Vagina (tissue), 2 donors: Measurements from ENCODE around the gene PXDN. TPM values are rescaled to one million over a fixed set of nuclear protein-coding genes. Genes with fewer than 3 reads are reported as not detected.
A peak's percentile ranks its signal among the peaks of the same experiment; 100 is the strongest.

Experiments used
- DNase-seq, 2 donors: peaks; one replicate each; pipeline ENCODE4 v3.0.0-alpha.2; 2017; ENCODE audit errors: extremely low spot score in 2 of 2
- H3K27ac ChIP-seq: fragments of 200-600 bp; sonication (generic); one replicate; pipeline ENCODE4 v1.5.1; 2019
- H3K27me3 ChIP-seq: fragments of 200-600 bp; sonication (generic); one replicate; pipeline ENCODE4 v1.5.1; 2019
- H3K36me3 ChIP-seq, 2 donors: fragments of 200-600 bp; sonication (generic); one replicate each; pipeline ENCODE4 v1.5.1; 2017 to 2019
- H3K4me1 ChIP-seq: fragments of 200-600 bp; sonication (generic); one replicate; pipeline ENCODE4 v1.5.1; 2019
- H3K4me3 ChIP-seq, 2 donors: fragments of 200-600 bp; sonication (generic); 1 replicate in 1 of 2; 2 replicates in 1 of 2; pipeline ENCODE4 v1.5.1; 2016 to 2019
- H3K9me3 ChIP-seq: fragments of 200-600 bp; sonication (generic); one replicate; pipeline ENCODE4 v1.5.1; 2019
- POLR2A ChIP-seq, 2 donors: fragments of 450-650 bp; IDR thresholded peaks; one replicate each; pipeline ENCODE4 v1.6.1; 2017; ENCODE audit warnings: antibody characterized with exemption in 2 of 2, mild to moderate bottlenecking in 2 of 2, moderate library complexity in 2 of 2
- POLR2AphosphoS5 ChIP-seq, 2 donors: sonication (generic); formaldehyde crosslinking; IDR thresholded peaks; one replicate each; pipeline ENCODE4 v1.9.0; 2017; ENCODE audit warnings: antibody characterized with exemption in 2 of 2, mild to moderate bottlenecking in 2 of 2, low read depth in 1 of 2; ENCODE audit not compliant: insufficient read depth in 1 of 2
- intact Hi-C: fragments of 100-400 bp; cut with DNase I; formaldehyde crosslinking; loops from one replicate; pipeline ENCODE4 v1.15.1; 2023
- total RNA-seq: library from RNA; depleted of rRNA; stranded (reverse); fragments of >200 nt; gene quantifications from one replicate; pipeline ENCODE4 v1.2.3, GENCODE V29; 2016
- TF ChIP-seq, protein P1 (sequence below), 3 experiments: fragments of 450-650 bp in 2 of 3; fragments of 200-600 bp in 1 of 3; sonication (generic) in 1 of 3; IDR thresholded peaks; one replicate each; pipeline ENCODE4 v1.5.1; 2017 to 2019; ENCODE audit warnings: antibody characterized with exemption in 3 of 3, mild to moderate bottlenecking in 2 of 3, moderate library complexity in 2 of 3

The PXDN gene
- total RNA-seq, 1 donor from 2014 or later: 33.6 TPM

DNA sequence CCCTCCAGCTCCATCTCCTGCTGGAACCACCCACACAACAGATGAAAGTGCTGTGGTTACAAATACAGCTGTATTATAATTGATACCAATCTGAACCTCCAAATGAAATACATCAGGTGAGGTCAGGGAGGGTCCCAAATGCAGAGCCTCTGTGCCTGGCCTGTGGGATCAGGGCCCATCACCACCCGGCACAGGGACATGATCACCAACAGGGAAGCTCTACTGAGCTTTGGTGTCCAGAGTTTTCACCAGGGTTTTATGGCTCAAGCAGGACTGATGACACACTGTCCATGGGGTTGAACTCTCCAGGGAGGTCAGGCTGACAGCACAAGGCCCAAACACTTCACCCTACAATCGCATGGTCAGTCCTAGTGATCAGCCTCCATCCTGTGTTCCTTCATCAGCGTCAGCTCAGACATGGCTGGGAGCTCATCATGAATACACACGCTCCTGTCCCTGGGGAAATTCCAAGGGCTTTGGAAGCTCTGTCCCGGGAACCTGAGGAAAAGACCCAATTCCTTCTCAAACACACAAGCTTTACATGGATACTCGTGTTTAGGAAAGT is 3.9 kb upstream of the PXDN start:
- intact Hi-C loops: loop anchor here (5.0 kb wide), 1 partner anchor 156 kb away; no protein-coding TSS in a partner anchor
- Histone ChIP-seq H3K27ac (no peak overlapping the region), H3K9me3 (no peaks in the 10 kb centered on the region), H3K4me3 (no peak overlapping the region), H3K4me1 (peaks cover 10% of the 10 kb centered on the region), H3K36me3 (no peaks in the 10 kb centered on the region), H3K27me3 (no peaks in the 10 kb centered on the region)
- TF ChIP-seq POLR2A (IDR thresholded peaks at IDR 0.05): no peak
- TF ChIP-seq POLR2AphosphoS5 (IDR thresholded peaks at IDR 0.05; ENCODE audit: insufficient read depth in 1 of 2, low read depth in 1 of 2): no peak
- TF ChIP-seq, protein P1, sequence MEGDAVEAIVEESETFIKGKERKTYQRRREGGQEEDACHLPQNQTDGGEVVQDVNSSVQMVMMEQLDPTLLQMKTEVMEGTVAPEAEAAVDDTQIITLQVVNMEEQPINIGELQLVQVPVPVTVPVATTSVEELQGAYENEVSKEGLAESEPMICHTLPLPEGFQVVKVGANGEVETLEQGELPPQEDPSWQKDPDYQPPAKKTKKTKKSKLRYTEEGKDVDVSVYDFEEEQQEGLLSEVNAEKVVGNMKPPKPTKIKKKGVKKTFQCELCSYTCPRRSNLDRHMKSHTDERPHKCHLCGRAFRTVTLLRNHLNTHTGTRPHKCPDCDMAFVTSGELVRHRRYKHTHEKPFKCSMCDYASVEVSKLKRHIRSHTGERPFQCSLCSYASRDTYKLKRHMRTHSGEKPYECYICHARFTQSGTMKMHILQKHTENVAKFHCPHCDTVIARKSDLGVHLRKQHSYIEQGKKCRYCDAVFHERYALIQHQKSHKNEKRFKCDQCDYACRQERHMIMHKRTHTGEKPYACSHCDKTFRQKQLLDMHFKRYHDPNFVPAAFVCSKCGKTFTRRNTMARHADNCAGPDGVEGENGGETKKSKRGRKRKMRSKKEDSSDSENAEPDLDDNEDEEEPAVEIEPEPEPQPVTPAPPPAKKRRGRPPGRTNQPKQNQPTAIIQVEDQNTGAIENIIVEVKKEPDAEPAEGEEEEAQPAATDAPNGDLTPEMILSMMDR (IDR thresholded peaks at IDR 0.05): no peak
- no peak for DNase-seq

DNA sequence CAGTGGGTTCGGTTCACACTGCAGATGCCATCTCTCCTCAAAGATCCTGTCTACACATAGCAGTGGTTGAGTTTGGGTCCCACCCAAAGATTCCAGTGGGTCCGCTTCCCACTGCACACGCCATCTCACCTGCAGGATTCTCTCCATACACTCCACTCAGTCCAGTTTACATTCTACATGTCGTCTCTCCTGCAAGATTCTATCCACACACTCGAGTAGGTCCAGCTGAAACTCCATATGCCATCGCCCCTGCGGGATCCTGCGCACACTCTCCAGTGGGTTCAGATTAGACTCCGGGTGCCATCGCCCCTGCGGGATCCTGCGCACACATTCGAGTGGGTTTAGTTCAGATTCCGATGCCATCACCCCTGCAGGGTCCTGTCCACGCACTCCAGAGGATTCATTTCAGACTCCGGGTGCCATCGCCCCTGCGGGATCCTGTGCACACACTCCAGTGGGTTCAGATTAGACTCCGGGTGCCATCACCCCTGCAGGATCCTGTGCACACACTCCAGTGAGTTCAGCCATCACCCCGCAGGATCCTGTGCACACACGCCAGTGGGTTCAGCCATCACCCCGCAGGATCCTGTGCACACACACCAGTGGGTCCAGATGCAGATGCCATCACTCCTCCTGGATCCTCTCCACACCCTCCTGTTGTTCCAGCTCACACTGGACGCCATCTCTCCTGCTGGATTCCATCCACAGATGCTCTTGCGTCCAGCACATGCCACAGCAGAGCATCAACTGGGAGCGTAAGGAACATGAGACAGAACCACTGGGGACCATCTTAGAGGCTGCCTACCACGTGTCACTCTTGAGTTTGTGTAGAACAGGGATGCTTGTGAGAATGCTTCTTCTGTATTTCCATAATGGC is 3.0 kb upstream of the PXDN start:
- H3K4me1 ChIP-seq: peaks cover 10% of the 10 kb centered on the region
- H3K9me3 ChIP-seq: no peaks in the 10 kb centered on the region
- DNase-seq: no peak
- no peak for TF ChIP-seq POLR2AphosphoS5 (IDR thresholded peaks at IDR 0.05; ENCODE audit: insufficient read depth in 1 of 2, low read depth in 1 of 2)
- TF ChIP-seq POLR2A (IDR thresholded peaks at IDR 0.05): no peak
- TF ChIP-seq, protein P1 (IDR thresholded peaks at IDR 0.05): no peak
- no peak overlapping the region for H3K27ac ChIP-seq
- no peaks in the 10 kb centered on the region for H3K36me3 ChIP-seq
- H3K27me3 ChIP-seq: no peaks in the 10 kb centered on the region
- intact Hi-C loops: loop anchor here (5.0 kb wide), 1 partner anchor 155 kb away; no protein-coding TSS in a partner anchor
- H3K4me3 ChIP-seq: no peak overlapping the region

DNA sequence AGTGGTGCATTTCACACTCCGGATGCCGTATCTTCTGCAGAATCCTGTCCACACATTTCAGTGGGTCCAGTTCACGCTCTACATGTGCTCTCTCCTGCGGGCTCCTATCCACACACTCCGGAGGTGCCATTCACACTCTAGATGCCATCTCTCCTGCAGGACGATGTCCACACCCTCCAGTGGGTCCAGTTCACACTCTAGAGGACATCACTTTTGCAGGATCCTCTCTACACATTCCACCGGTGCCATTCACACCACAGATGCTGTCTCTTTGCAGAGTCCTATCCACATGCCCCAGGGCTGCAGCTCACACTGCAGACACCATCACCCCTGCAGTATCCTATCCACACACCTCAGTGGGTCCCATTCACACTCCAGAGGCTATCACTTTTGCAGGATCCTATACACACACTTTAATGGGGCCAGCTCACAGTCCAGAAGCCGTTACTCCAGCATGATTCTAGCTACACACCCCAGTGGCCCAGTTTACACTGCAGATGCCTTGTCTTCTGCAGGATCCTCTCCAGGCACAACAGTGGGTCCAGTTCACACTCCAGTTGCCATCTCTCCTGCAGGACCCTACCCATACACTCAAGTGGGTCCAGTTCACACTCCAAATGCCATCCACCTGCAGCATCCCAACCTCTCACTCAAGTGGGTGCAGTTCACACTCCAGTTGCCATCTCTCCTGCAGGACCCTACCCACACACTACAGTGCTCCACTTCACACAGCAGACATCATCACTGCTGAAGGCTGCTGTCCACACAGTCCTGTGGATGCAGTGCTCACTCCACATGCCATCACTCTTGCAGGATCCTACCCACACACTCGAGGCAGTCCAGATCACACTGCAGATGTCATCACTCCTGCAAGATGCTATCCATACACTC is 2.1 kb upstream of the PXDN start:
- DNase-seq: no peak
- no peaks in the 10 kb centered on the region for H3K27me3 ChIP-seq
- H3K9me3 ChIP-seq: no peaks in the 10 kb centered on the region
- intact Hi-C loops: loop anchor here (5.0 kb wide), 1 partner anchor 154 kb away; no protein-coding TSS in a partner anchor
- no peak overlapping the region for H3K4me3 ChIP-seq
- TF ChIP-seq POLR2AphosphoS5 (IDR thresholded peaks at IDR 0.05; ENCODE audit: insufficient read depth in 1 of 2, low read depth in 1 of 2): no peak
- TF ChIP-seq, protein P1 (IDR thresholded peaks at IDR 0.05): no peak
- no peak for TF ChIP-seq POLR2A (IDR thresholded peaks at IDR 0.05)
- no peaks in the 10 kb centered on the region for H3K36me3 ChIP-seq
- no peak overlapping the region for H3K27ac ChIP-seq
- H3K4me1 ChIP-seq: peaks cover 11% of the 10 kb centered on the region

DNA sequence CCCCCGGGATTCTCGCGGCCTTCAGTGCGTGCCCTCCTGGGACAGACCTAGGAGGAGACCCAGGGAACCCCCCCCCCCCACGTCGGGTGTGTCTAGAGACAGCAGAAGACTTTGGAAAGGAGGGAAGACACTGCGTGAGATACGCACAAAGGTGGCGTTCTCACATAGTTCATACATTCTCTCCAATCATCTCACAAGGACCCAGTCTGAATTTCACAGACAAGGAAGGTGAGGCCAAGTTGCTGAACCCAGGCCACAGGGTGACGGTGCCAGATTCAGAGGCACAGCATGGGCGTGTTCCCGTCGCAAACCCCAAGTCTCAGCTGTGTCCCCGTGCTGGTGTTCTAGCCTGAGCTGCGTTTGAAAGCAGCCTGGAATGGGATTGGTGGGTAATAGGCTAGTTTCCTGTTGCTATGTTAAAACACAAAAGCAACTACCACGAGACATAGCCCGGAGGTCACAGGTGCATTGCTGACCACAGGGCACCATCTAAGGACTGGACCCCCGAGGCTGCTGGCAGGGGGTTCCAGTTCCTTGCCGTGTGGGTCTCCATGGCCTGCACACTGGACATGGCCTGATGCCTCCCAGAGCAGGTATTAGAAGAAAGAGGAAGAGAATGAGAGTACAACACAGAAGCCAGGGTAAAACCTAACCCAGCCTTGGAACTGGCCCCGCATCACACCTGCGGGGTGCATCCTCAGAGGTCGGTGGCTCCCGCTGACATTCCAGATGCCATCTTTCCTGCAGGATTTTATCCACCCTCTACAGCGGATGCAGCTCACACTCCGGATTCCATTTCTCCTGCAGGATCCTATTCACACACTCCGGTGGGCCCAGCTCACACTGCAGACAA is 1.1 kb upstream of the PXDN start:
- intact Hi-C loops: loop anchor here (5.0 kb wide), 1 partner anchor 153 kb away; no protein-coding TSS in a partner anchor
- H3K27ac ChIP-seq: peak overlapping the region; percentile 90

More for the DNA sequence above, 1.1 kb upstream of the PXDN start:
- Histone ChIP-seq H3K4me3 (peak overlapping the region; percentile 72 to 88), H3K27me3 (no peaks in the 10 kb centered on the region), H3K4me1 (peaks cover 21% of the 10 kb centered on the region), H3K9me3 (no peaks in the 10 kb centered on the region), H3K36me3 (no peaks in the 10 kb centered on the region)
- TF ChIP-seq, protein P1 (IDR thresholded peaks at IDR 0.05): no peak
- no peak for TF ChIP-seq POLR2AphosphoS5 (IDR thresholded peaks at IDR 0.05; ENCODE audit: insufficient read depth in 1 of 2, low read depth in 1 of 2)
- no peak for TF ChIP-seq POLR2A (IDR thresholded peaks at IDR 0.05)
- no peak for DNase-seq
